H9 (cell line): Measurements from ENCODE around the gene OR4X2. TPM values are rescaled to one million over a fixed set of nuclear protein-coding genes. Genes with fewer than 3 reads are reported as not detected.

ENCODE experiments used
- DNase-seq: peaks from one replicate; pipeline ENCODE4 v3.0.0-alpha.2; 2017
- H2AFZ ChIP-seq: one replicate; pipeline ENCODE4 v1.6.1; 2013; ENCODE audit warnings: mild to moderate bottlenecking, low read length, control low read depth, moderate library complexity
- H2AK5ac ChIP-seq: 2 replicates; pipeline ENCODE4 v1.6.1; 2013; ENCODE audit warnings: low read length, control low read depth, mixed read lengths; ENCODE audit not compliant: insufficient read length
- H2BK120ac ChIP-seq: one replicate; pipeline ENCODE4 v1.6.1; 2013; ENCODE audit warnings: low read depth, mild to moderate bottlenecking, low read length, control low read depth, inconsistent platforms; ENCODE audit not compliant: poor library complexity, severe bottlenecking
- H2BK12ac ChIP-seq: 2 replicates; pipeline ENCODE4 v1.6.1; 2013; ENCODE audit warnings: low read length, control low read depth, mixed read lengths, low read depth; ENCODE audit not compliant: insufficient read length
- H2BK15ac ChIP-seq: 2 replicates; pipeline ENCODE4 v1.6.1; 2013; ENCODE audit warnings: low read depth, low read length, control low read depth
- H2BK20ac ChIP-seq: one replicate; pipeline ENCODE4 v1.6.1; 2013; ENCODE audit warnings: low read depth, mild to moderate bottlenecking, low read length, control low read depth, inconsistent platforms; ENCODE audit not compliant: poor library complexity, severe bottlenecking
- H2BK5ac ChIP-seq: 2 replicates; pipeline ENCODE4 v1.6.1; 2013; ENCODE audit warnings: low read length, control low read depth, mixed read lengths; ENCODE audit not compliant: insufficient read length
- H3K14ac ChIP-seq: 2 replicates; pipeline ENCODE4 v1.6.1; 2013; ENCODE audit warnings: low read length, control low read depth; ENCODE audit not compliant: insufficient read depth
- H3K18ac ChIP-seq: 2 replicates; pipeline ENCODE4 v1.6.1; 2013; ENCODE audit warnings: low read depth, mild to moderate bottlenecking, mixed read lengths, low read length, control low read depth; ENCODE audit not compliant: insufficient read length
- H3K23ac ChIP-seq: 2 replicates; pipeline ENCODE4 v1.6.1; 2013; ENCODE audit warnings: low read length, control low read depth, mixed read lengths, low read depth; ENCODE audit not compliant: insufficient read length
- H3K23me2 ChIP-seq: 2 replicates; pipeline ENCODE4 v1.6.1; 2013; ENCODE audit warnings: low read depth, mild to moderate bottlenecking, mixed read lengths, low read length, control low read depth; ENCODE audit not compliant: insufficient read length, poor library complexity, severe bottlenecking
- H3K27ac ChIP-seq: 2 replicates; pipeline ENCODE4 v1.5.1; 2013; ENCODE audit warnings: low read length, control low read depth, mixed read lengths, low read depth; ENCODE audit not compliant: insufficient read length
- H3K27me3 ChIP-seq: 2 replicates; pipeline ENCODE4 v1.6.1; 2013; ENCODE audit warnings: low read length, control low read depth, inconsistent platforms; ENCODE audit not compliant: insufficient read depth
- H3K4ac ChIP-seq: 2 replicates; pipeline ENCODE4 v1.6.1; 2013; ENCODE audit warnings: low read depth, mild to moderate bottlenecking, control low read depth, inconsistent platforms, low read length, moderate library complexity
- H3K4me1 ChIP-seq: 2 replicates; pipeline ENCODE4 v1.6.1; 2013; ENCODE audit warnings: low read length, control low read depth, inconsistent platforms; ENCODE audit not compliant: insufficient read depth
- H3K4me2 ChIP-seq: 2 replicates; pipeline ENCODE4 v1.6.1; 2013; ENCODE audit warnings: low read length, control low read depth, mixed read lengths; ENCODE audit not compliant: insufficient read length, insufficient read depth
- H3K56ac ChIP-seq: 2 replicates; pipeline ENCODE4 v1.6.1; 2013; ENCODE audit warnings: low read depth, mild to moderate bottlenecking, mixed read lengths, low read length, control low read depth; ENCODE audit not compliant: insufficient read length
- H3K79me1 ChIP-seq: 2 replicates; pipeline ENCODE4 v1.6.1; 2013; ENCODE audit warnings: low read depth, mild to moderate bottlenecking, moderate library complexity, low read length, control low read depth, inconsistent platforms; ENCODE audit not compliant: insufficient read depth, poor library complexity, severe bottlenecking
- H3K79me2 ChIP-seq: 2 replicates; pipeline ENCODE4 v1.6.1; 2013; ENCODE audit warnings: low read length, control low read depth, inconsistent platforms; ENCODE audit not compliant: insufficient read depth
- H3K9ac ChIP-seq: 2 replicates; pipeline ENCODE4 v1.6.1; 2013; ENCODE audit warnings: low read length, control low read depth, mixed read lengths; ENCODE audit not compliant: insufficient read length; ENCODE audit errors: extremely low read depth
- H3K9me3 ChIP-seq: one replicate; pipeline ENCODE4 v1.6.1; 2013; ENCODE audit warnings: low read depth, low read length, inconsistent platforms; ENCODE audit not compliant: control insufficient read depth
- H3T11ph ChIP-seq: one replicate; pipeline ENCODE4 v1.6.1; 2013; ENCODE audit warnings: mild to moderate bottlenecking, low read length, control low read depth, inconsistent platforms
- H4K20me1 ChIP-seq: one replicate; pipeline ENCODE4 v1.6.1; 2013; ENCODE audit not compliant: control insufficient read depth, insufficient read length, insufficient read depth
- H4K5ac ChIP-seq: 2 replicates; pipeline ENCODE4 v1.6.1; 2013; ENCODE audit warnings: low read depth, mild to moderate bottlenecking, mixed read lengths, low read length, control low read depth; ENCODE audit not compliant: insufficient read length
- H4K8ac ChIP-seq: replicated peaks from 2 replicates; pipeline ENCODE4 v1.6.1; 2013; ENCODE audit warnings: low read length, control low read depth, mixed read lengths, low read depth; ENCODE audit not compliant: insufficient read length
- H4K91ac ChIP-seq: 2 replicates; pipeline ENCODE4 v1.6.1; 2013; ENCODE audit warnings: low read depth, mild to moderate bottlenecking, moderate library complexity, mixed read lengths, low read length, control low read depth; ENCODE audit not compliant: insufficient read length
- H3K27ac Mint-ChIP-seq, 3 experiments: 2 replicates in 2 of 3; 3 replicates in 1 of 3; pipeline ENCODE4 v1.8.0; 2020 to 2021; ENCODE audit warnings: mixed read lengths in 3 of 3, mild to moderate bottlenecking in 1 of 3, moderate library complexity in 1 of 3
- H3K27me3 Mint-ChIP-seq: 2 replicates; pipeline ENCODE4 v1.8.0; 2021; ENCODE audit warnings: low read depth, mild to moderate bottlenecking, moderate library complexity, mixed read lengths
- H3K36me3 Mint-ChIP-seq, 3 experiments: 2 replicates in 2 of 3; 3 replicates in 1 of 3; pipeline ENCODE4 v1.8.0; 2020 to 2021; ENCODE audit warnings: low read depth in 3 of 3, mixed read lengths in 3 of 3; ENCODE audit not compliant: insufficient read depth in 1 of 3
- H3K4me1 Mint-ChIP-seq, 2 experiments: 2 replicates each; pipeline ENCODE4 v1.8.0; 2020; ENCODE audit warnings: mixed read lengths in 2 of 2
- H3K4me3 Mint-ChIP-seq, 2 experiments: 2 replicates in 1 of 2; 3 replicates in 1 of 2; pipeline ENCODE4 v1.8.0; 2020 to 2021; ENCODE audit warnings: mild to moderate bottlenecking in 2 of 2, mixed read lengths in 2 of 2, moderate library complexity in 1 of 2
- H3K9me3 Mint-ChIP-seq, 2 experiments: 2 replicates in 1 of 2; 3 replicates in 1 of 2; pipeline ENCODE4 v1.8.0; 2020; ENCODE audit warnings: mild to moderate bottlenecking in 2 of 2, mixed read lengths in 2 of 2, moderate library complexity in 1 of 2
- CTCF ChIP-seq: fragments of 200-600 bp; sonication (generic); conservative IDR thresholded peaks from 3 replicates; pipeline ENCODE4 v1.8.0; 2021; ENCODE audit warnings: antibody characterized with exemption, mild to moderate bottlenecking
- WGBS: extraction: QIAGEN DNeasy Blood & Tissue Kit; methylation state at CpG from one replicate; pipeline ENCODE4 v1.1.7; 2013; ENCODE audit warnings: missing lambda C conversion rate, low lambda C conversion rate, mixed read lengths; ENCODE audit not compliant: insufficient read length; ENCODE audit errors: extremely low coverage; 5-methylcytosine and 5-hydroxymethylcytosine counted together
- total RNA-seq: library from RNA; stranded (reverse); gene quantifications from 2 replicates; pipeline ENCODE4 v1.2.1, GENCODE V29; 2021

The OR4X2 gene
- total RNA-seq, 1 experiment from 2014 or later, result not detected

- H3K14ac ChIP-seq, result no peak overlapping the region
- H3K9me3 ChIP-seq, result peaks cover 54% of the 10 kb centered on the region
- H3K36me3 Mint-ChIP-seq, result peaks cover 1 to 30% (median 4%) of the 10 kb centered on the region in 3 experiments; a peak in 5 of 7 replicates
- no peaks in the 10 kb centered on the region for H3K79me2 ChIP-seq
- H3K9me3 Mint-ChIP-seq, result peaks cover 86 to 91% of the 10 kb centered on the region in 2 experiments
- no peak overlapping the region for H3K9ac ChIP-seq
- no peak overlapping the region for H3K56ac ChIP-seq
- no peak overlapping the region for H3K4me2 ChIP-seq
- no peak overlapping the region for H2BK5ac ChIP-seq
- H2AK5ac ChIP-seq, result no peak overlapping the region
- H3K4ac ChIP-seq, result no peak overlapping the region
- H3K27me3 Mint-ChIP-seq, result no peaks in the 10 kb centered on the region
- H4K8ac ChIP-seq, result no peak overlapping the region
- no peaks in the 10 kb centered on the region for H3K4me1 Mint-ChIP-seq
- no peak overlapping the region for H3K4me3 Mint-ChIP-seq
- no peaks in the 10 kb centered on the region for H4K20me1 ChIP-seq
- no peak overlapping the region for H3K18ac ChIP-seq
- H2BK120ac ChIP-seq, result no peak overlapping the region
- no peak overlapping the region for H2BK15ac ChIP-seq
- no peaks in the 10 kb centered on the region for H3K27me3 ChIP-seq
- no peaks in the 10 kb centered on the region for H3K79me1 ChIP-seq
- no peaks in the 10 kb centered on the region for H3K23me2 ChIP-seq
- H3K27ac ChIP-seq, result no peak overlapping the region
- no CpG with 5 or more reads among the region's 1 CpG for WGBS
- no peak overlapping the region for H4K91ac ChIP-seq
- H2BK20ac ChIP-seq, result no peak overlapping the region
- H3K27ac Mint-ChIP-seq, result no peak overlapping the region
- no peak overlapping the region for H3T11ph ChIP-seq
- H4K5ac ChIP-seq, result no peak overlapping the region
- DNase-seq, result no peak
- no peak for TF ChIP-seq CTCF
- no peak overlapping the region for H3K23ac ChIP-seq
- no peak overlapping the region for H2AFZ ChIP-seq
- H2BK12ac ChIP-seq, result no peak overlapping the region
- H3K4me1 ChIP-seq, result no peaks in the 10 kb centered on the region
These were observed 4.0 kb downstream of the OR4X2 start for GRCh38 chr11:48248902-48249301.
